ENCODE results near the gene SPIC.

The SPIC gene

DNA sequence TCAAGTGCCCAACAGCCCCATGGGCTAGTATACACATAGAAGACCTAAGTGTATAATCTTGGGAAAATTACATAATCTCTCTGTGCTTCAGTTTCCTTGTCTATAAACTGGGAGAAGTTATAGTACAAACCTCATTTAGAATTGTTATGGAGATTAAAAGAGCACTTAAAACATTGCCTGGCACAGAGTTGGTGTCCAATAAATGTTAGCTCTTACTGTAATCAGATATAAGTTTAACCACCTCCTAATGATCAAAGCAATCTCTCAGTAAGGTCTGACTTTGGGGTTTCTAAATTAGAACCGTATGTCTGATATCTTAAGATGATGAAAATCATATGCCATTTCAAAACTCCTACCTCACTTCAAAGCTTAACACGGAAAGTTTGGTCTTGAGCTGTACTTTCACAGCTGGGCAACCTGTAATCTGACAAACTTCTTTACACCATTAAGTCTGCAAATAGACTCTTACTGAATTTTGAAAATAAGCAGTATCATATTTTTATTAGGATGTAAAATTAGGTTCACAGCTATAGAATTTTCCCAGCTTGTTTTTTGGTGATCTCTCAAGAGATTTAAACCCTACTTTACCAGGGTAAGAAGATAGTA is 61.0 kb downstream of the SPIC start:
- DNase-seq (ENCODE audit: low read depth), result no peak

Measured in ELR (cell line).